Astrocyte of the cerebellum (primary cell): ENCODE data around the gene IBA57.

ENCODE experiments used
- DNase-seq: peaks from one replicate; pipeline ENCODE4 v3.0.0-alpha.2; 2011; ENCODE audit warnings: low read depth
- H3K4me3 ChIP-seq: 2 replicates; pipeline ENCODE4 v1.5.1; 2011; ENCODE audit warnings: mild to moderate bottlenecking, low read depth, low read length, moderate library complexity
- CTCF ChIP-seq: IDR thresholded peaks from 2 replicates; pipeline ENCODE4 v1.5.1; 2012; ENCODE audit warnings: low read length, low read depth, moderate library complexity, mild to moderate bottlenecking; ENCODE audit errors: missing control alignments
- in situ Hi-C: cut with HindIII; loops from 2 replicates; pipeline ENCODE4 v1.10.0; 2017; ENCODE audit warnings: low sequenced_read_pairs

IBA57 gene

GRCh38 chr1:228139931-228140723 lies 25.5 kb upstream of the IBA57 start, which contains the start of gene GUK1:
GUK1 (plus strand) TSS chr1:228140279; CDS start chr1:228140303, 24 bp downstream.
- DNase-seq = peak; percentile 95
- H3K4me3 ChIP-seq = peak within 1 kb of the TSS; percentile 95
- TF ChIP-seq CTCF = no peak
- in situ Hi-C loops = no loop called here

- in situ Hi-C loops = no loop called here
- no peak for TF ChIP-seq CTCF
- DNase-seq = no peak
- peak overlapping the region; percentile 95 for H3K4me3 ChIP-seq
Observed at GRCh38 chr1:228140724-228141225, 24.8 kb upstream of the IBA57 start.

- TF ChIP-seq CTCF = no peak
- in situ Hi-C loops = no loop called here
- peak overlapping the region; percentile 95 for H3K4me3 ChIP-seq
- DNase-seq = peak; percentile 51
Observed at GRCh38 chr1:228141226-228142044, 24.2 kb upstream of the IBA57 start.

GRCh38 chr1:228142155-228142691 lies 23.4 kb upstream of the IBA57 start:
- peak overlapping the region; percentile 95 for H3K4me3 ChIP-seq
- TF ChIP-seq CTCF = no peak
- in situ Hi-C loops = no loop called here
- DNase-seq = no peak

- TF ChIP-seq CTCF = no peak
- DNase-seq = no peak
- in situ Hi-C loops = no loop called here
- H3K4me3 ChIP-seq = no peak overlapping the region
Observed at GRCh38 chr1:228142701-228143136, 22.9 kb upstream of the IBA57 start.

GRCh38 chr1:228143480-228144192 lies 22.0 kb upstream of the IBA57 start:
- in situ Hi-C loops = no loop called here
- H3K4me3 ChIP-seq = no peak overlapping the region
- TF ChIP-seq CTCF = no peak
- DNase-seq = no peak
